NK-92 (cell line): ENCODE measurements around the gene SLC24A3.

ENCODE experiments used
- DNase-seq: peaks from one replicate; lab custom pipeline; 2025; ENCODE audit not compliant: unreplicated experiment; lab: John Stamatoyannopoulos, UW

SLC24A3 gene

DNA sequence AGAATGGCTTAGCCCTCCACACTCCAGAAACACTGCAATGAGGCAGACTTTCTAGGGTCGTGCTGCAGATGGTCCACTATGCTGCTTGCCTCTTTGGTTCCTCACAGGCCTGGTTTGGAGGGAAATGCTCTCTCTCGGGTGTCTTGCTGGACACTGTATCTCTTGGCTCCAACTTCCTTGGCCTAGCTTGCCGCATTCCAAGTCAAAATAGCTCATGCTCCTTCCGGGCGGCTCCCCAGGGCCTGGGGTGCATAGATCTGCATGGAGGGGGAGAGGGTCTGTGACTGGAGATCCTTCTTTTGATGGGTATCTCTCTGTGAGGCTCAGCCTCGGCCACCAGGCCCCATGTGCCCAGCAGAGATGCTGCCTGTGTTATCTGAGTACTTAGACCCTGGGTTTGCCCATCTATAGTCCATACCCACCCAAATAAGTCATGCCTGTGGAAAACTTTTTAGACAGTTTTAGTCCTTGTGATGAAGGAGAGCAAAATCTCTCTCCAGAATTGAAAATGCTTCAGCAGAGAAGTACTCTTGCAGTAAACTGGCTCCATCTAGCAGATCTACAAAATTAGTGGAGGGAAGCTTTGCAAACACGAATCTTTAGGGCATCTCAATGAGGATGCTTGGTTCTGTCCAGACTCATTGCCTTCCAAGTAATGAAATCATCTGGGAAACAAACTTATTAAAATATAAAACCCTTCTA, 281.5 kb downstream of the SLC24A3 start:
- no peak for DNase-seq

DNA sequence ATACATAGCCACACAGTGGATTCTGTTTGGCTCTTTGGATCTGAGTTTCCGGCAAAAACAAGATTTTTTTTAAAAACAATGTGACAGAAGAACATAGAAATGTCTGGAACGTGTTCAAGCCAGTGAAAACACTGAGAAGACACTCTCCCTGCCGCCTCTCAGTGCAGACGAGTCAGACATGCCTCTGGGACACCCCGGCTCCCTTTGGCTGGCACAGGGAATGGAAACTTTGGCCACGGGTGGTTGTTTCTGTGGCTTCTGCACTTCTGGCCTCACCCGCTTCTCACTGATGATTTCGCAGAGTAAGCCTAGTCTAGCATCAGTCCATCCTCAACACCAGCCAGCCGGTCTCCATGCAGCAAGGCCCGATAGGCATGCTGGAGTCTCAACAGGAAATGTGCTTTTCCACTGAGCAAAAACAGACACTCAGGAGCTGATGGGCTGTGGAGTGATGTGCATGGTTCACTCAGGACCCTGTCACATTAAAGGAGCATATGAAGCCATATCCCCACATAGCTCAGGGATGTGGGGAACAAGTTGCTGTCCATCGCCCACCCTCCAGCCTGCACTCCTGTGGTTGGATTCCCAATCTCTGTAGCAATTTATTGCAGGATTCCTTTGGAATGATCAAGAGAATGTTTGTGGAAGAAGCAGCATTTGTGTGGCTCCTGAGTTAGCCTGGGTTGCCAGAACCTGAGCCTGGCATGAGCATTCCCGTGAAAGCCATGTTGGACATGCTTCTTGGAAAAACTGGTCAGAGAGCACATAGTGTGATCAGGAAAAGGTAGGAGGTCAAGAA, 283.7 kb downstream of the SLC24A3 start:
- DNase-seq: no peak

DNA sequence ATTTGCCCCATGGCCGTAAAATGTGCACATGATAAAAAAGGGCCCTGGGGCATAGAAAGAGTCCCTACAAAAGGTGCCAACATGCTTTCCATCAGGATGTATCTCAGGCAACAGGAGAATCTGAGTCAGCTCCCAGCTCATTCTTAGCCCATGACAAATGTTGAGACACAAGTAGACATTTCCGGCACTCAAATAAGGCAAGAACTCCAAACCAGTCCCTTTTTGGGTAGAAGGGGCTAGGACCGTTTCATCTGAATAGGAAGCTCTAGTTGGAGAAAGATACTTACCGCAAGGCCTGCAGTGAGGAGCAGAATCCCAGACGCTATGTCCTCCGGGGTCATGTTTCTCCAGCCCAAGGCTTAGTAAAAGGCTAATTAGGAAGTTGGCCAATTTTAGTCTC, 284.6 kb downstream of the SLC24A3 start:
- no peak for DNase-seq

DNA sequence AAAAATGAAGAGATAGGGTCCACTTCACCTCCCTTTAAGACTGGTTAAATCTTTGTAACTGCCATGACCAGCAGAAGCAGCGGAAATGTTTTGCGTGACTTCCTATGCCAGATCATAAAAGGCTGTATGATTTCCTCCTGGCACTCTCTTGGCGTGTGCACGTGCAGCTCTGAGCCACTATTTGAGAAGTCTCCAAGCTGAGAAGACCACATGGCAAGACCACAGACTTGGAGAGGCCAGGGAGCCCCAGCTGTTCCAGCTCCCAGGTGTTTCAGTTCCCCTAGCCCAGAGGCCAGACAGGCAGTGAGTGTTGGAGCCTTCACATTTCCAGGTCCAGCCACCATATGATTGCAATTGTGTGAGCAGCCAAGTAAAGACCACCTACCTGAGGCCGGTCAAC, 286.3 kb downstream of the SLC24A3 start:
- no peak for DNase-seq

DNA sequence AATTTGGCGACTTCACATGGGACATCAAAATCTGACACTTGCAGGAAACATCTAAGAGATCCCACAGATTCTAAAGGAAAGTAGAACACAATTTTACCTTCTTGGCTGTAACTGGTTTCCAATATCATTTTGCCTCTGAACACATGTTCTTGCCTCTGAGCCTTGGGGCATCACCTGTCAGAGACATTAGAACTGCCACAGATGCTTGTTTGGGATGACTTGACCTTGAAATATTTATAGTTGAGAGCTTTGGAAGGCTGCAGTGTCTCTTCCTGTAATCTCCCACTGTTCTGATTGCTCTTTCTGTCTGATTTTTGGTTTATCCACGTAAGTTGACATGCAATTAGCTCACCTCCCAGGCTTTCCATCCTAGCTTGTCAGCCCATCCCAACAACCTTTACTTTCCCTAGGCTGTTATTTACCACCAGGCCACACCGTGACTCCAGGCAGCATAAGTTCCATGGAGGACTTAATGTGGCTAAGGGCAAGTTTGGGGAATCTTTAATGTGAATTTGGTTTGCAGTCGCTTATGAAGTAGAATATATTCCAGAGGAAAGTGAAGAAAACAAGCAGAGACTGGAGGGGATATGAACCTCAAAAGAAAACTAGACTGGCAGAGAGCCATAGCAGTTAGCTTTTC, 289.2 kb downstream of the SLC24A3 start:
- no peak for DNase-seq

DNA sequence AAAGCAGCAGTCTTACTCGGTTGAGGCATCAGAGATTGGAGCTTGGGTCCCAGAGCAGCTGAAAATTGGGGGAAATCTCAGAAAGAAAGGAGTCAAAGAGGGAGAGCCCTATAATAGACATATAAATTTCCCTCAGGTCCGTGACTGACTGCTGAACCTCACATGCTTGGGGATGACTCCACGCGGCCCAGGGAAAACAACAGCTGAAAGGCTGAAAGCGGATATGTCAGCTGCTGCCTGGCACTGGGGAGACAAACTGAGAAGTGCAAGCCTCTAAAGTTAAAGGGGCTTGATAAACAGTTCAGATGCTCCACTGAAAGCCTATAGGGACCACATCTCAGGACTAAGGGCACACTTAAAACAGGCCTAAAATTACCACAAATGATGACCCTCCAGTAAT, 289.7 kb downstream of the SLC24A3 start:
- no peak for DNase-seq

DNA sequence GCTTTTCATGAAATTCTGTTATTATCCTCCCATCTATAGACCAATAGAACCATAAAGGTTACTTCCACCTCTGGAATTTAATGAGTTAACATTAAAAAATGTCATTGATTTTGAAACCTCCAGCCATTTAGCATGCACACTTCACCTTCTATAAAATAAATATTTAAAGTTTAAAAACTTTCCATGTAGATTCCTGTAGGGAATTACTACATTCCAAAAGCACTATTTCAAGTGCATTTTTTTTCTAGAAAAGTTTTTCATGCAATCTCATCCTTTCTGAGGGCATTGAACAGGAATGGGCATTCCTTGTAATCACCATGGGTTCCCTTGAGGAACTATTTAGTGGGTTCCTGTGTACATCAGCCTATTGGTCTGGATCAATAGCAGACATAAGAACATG, 291.8 kb downstream of the SLC24A3 start:
- no peak for DNase-seq

DNA sequence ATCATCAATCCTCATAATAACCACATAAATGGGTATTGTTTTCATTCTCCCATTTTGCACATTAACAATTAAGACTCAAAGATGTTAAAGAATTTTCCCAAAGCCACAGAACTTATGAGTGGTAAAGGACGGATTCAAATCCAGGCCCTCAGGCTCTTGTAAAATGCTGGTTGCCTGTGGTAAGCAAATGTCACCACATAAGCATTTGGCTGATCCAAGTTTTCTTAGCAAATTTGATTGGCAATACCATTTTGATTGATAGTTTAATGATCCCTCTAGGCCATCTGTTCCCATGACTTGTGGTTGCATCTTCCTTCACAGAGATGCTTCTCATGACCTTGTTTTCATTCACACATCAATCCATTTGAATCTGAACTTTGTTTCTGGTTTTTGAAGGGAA, 293.6 kb downstream of the SLC24A3 start:
- no peak for DNase-seq

DNA sequence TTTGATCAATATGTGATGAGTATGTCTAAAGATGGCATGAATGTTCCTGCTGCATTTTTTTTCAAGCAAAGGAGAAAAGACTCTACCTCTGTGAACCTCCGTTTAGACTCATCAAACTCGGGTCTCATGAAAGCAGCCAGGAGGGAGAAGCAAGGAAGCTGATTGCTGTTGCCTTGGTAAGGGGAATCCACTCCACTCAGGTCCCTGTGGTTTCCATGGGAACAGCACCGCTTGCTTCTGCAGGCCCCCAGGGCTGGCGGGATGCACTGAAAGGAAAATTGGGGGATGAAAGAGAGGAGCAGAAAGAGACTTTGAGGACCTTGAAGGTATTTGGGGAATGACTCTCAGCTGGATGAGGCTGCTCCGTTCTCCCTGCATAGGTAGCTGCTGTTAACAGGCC, 296.0 kb downstream of the SLC24A3 start:
- DNase-seq: no peak

DNA sequence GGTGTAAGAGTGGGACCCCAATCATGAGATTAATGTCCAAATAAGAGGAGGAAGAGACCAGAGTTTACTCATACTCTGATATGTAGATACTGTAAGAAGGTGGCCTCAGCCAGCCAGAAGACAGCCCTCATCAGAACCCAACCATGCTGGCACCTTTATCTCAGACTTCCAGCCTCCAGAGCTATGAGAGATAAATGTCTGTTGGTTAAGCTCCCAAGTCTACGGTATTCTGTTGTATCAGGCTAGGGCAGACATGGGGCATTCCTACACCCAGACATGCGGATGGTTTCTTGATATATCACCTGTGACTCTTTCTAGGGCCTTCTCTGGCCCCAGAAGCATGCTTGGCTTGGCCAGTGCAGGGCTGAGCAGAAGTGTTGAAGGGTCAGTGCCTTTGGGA, 298.2 kb downstream of the SLC24A3 start:
- DNase-seq: no peak

DNA sequence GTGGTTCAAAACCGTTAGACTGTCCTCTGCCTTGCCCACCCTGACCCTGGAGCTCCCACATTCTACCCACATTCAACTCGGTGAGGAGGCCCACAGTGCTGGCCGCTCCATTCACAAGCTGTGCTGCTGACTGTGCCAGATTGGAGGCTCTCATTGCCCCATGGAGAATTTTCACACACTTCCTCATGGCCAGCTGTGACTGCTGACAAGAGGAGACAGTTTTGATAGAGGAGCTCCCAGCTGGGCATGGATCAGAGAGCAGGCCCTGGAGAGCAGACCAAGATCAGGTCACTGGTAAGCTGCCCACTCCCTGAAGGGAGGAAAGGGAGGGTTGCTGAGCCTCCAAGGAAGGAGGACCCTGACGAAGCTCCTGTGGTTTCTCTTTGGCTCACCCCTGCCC, 299.5 kb downstream of the SLC24A3 start:
- DNase-seq: no peak

DNA sequence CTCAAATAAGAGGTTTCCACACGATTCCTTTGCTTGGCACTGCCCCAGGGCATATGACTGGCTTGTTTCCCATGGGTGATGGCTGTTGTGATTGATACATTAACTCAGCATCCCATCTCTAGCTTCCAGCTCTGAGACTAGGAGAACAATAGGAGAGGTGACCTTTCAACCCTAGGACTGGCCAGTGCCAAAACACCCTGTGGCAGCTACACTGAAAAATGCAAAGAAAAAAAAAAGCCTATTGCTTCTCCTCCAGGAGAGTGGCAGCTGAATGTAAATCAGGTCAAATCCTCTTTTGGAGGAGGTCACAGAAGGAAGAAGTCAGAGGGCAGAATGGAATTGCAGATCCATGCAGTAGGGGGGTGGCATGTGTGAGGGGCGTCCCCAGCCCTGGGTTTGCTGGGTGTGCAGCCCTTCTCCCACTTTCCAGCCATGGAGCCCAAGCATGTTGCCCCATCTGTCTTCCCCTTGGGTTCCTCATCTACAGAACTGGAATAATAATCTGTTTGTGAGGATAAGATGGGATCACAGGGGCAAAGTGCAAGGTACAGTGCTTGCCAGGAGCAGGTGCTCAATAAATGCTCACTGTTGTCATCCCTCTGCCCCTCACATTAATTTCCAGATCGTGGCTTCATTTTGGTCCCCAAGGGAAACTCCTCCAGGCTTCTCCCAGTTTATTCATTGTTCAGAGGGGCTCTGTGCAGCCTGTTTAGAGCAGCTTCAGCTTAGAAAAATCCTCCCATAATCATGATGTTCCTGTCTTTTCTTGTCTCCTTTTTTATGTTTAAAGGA, 300.6 kb downstream of the SLC24A3 start:
- no peak for DNase-seq

DNA sequence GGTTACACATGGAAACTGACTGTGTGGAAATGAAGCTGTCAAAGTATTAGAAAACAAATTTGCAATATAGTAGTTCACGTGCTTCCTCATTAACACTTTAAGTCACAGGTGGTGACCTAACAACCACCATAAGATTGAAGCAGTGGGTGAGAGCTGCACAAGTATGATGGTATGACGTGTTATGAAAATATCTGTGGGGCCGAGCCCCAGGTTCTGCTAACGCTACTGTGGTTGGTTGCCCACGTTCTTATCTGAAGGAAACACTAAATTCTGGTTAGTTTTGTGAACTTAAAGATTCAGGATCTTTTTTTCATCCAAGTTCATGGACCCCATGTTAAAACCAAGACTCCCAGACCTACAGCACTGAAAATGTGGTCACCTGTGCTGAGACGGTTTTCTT, 302.6 kb downstream of the SLC24A3 start:
- DNase-seq: no peak

DNA sequence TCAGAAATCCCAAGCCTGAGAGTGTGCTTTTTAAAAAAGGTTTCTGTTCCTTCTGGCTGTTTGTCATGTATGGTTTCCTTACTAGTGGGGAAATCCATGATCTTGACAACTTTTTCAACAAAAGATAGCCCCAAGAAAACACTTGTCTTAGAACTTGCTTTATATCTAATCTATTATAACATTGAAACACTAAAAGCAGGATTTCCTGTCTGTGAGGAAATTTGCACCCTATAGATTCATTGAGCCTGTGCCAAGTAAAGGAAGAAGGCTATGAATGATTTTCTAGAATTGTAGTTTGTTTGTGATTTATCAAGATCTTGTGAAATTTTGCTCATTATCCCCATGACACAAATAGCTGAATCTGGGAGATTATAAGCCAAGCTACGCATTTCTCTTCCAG, 307.0 kb downstream of the SLC24A3 start:
- DNase-seq: no peak

DNA sequence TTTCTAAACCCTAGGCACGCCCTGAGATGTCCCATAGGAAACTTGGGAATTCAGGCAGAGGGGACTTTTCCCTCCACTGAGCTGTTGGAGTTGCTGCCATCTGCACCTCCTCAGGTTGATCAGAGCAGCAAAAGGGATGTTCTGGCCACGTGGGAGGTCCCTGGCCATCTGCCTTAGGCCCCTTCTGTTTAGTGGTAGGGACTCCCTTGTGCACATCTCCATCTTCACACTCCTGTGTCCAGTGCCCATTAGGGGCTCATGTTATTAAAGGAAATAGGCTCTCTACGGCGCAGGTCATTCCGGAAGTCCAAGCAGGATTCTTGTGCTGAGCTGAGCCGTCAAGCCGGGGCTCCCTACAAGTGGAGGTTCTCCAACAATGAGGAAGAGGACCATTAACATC, 307.8 kb downstream of the SLC24A3 start:
- DNase-seq: no peak

DNA sequence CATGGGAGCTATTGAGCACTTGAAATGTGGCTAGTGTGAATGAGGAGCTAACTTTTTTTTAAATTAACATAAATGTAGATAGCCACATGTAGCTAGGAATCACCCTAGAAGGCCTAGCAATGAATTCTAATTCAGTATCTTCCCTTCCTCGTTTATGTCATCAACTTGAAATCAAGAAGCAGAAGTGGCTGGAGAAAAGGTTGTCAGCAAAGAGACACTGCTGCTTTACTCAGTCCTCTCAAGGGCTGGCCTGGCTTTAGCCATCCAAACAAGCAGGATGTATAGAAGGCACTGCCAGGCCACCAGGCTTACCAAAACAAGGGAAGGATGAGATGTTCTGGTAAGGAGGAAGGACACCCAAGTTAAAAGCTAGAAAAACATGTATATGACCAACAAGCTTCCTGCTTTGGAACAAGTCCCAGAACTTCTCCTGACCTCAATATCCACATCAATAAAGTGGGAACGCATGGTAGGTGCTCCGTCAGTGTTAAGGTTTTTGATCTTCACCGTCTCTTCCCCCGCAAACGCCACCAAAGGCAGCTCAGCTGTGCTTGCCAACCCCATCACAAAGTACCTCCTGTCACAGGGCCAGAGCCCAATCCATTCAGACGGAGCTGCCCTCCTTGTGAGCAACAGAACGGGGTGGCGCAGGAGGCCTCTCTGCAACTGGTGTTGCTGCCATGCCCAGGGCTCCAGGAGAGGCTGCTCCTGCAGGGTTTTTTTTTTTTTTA, 309.8 kb downstream of the SLC24A3 start:
- no peak for DNase-seq

DNA sequence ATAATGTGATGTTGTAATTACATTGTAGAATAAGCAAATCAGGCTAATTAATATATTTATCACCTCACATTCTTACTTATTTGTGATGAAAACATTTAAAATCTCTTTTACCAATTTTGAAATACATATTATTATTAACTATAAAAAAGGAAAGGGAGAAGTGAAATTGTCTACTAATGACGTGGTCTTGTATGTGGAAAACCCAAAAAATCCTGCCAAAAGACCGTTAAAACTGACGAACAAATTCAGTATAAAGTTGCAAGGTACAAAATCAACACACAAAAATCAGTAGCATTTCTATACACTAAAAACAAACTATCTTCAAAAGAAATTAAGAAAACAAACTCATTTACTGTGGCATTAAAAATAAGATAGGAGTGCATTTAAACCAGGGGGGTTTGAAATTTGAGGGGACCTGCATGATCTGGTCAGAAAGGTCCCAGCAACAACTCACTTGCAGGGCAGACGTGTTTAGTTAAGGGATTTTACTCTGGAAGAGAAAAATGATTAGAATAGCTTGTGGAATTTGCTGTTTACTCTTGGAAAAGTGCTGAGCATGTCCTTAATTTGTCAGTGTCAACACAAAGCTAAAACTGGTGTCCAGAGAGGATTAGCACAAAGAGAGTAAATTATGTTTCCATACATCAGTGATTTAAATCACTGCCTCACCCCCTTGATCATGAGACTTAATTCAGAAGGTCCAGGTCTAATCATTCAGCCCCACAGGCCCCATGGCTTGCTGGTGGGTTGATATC, 310.6 kb downstream of the SLC24A3 start:
- DNase-seq: no peak

DNA sequence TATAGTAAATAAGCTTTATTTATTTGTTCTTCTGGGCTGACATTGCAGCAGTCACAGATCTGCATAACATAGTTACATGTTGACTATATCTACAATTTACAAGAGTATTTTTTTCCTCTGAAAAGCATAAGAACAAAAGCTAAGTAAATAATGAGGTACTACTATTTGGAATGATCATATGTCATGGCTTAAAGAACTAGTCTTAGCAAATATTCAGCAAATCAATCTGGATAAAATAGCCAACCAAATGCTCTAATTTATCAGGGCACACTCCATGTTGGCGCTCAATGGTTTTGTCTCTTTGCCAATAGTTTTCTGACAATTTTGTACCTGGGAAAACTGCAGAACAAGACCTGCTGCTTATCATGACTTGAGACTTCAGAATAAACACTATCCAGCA, 312.2 kb downstream of the SLC24A3 start:
- no peak for DNase-seq

DNA sequence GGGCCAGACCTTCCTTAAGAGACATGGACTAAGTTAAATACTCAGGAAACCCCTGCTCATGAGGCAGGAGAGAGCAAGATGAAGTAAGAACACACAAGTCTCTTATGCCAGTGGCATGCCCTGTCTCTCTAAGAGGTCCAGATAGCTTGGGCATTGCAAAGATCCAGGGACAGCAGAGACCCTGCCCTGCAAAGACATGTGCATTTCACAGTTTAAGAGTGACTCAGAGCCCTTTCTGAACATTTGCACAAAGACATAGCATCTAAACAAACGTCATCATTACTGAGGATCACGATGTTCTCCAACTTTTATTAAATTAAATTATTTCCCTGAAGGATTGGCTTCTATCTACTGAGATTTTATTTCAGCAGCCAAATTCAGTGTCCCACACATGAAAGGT, 315.1 kb downstream of the SLC24A3 start:
- DNase-seq: no peak
